ENCODE measurements around the gene RPS6KA2.

RPS6KA2 gene

DNA sequence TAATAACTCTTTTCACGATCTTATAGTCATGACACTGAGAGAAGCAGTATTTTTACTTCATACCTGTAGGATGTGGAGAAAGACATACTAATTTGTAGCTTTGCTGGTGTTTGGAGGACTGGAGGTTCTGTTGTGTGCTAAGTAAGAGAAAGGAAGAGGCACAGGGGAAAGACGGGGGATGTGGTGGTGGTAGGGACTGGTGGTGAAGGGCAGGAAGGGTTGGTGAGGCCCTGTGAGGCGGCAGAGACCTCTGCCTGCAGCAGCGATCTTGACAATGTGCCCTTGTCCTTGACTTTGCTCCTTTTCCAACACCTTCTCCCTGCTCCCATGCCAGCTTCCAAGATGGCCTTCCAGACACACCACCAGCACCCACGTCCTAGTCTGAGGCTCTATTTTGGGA, 211.7 kb downstream of the RPS6KA2 start:
- H3K36me3 ChIP-seq (ENCODE audit: control insufficient read depth, insufficient read depth, low read length): peaks cover 4% of the 10 kb centered on the region
- no peaks in the 10 kb centered on the region for H3K4me1 ChIP-seq (ENCODE audit: control insufficient read depth, insufficient read depth, low read length)
- no peaks in the 10 kb centered on the region for H3K9me3 ChIP-seq (ENCODE audit: control insufficient read depth, low read length)
- H3K4me3 ChIP-seq (ENCODE audit: low read length): no peak overlapping the region
- no peaks in the 10 kb centered on the region for H3K27me3 ChIP-seq (ENCODE audit: control insufficient read depth, insufficient read depth, low read length)
- no peak overlapping the region for H3K9ac ChIP-seq (ENCODE audit: low read length)

DNA sequence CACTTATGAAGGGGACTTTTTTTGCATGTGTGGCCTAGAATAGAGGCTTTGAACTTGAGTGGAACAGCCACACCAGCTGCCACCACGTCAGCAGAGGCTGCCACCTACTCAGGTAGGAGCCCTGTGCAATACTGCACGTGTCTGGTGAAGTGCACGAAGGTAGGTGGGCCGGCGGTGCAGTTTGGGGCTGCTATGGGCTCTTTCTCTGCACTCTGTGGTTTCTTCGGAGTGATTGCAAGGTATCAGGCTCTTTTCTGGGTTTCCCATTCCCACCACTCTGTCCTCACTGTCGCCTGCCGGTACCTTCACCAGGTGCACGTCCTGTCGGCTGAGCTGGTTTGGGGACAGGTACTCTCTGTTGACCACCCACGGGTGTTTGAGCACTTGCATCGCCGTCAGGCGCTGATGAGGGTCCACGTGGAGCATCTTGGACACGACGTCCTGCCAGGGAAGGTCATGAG, 213.5 kb downstream of the RPS6KA2 start:
- Histone ChIP-seq H3K9ac (ENCODE audit: low read length) (no peak overlapping the region), H3K9me3 (ENCODE audit: control insufficient read depth, low read length) (no peaks in the 10 kb centered on the region), H3K4me3 (ENCODE audit: low read length) (no peak overlapping the region), H3K4me1 (ENCODE audit: control insufficient read depth, insufficient read depth, low read length) (no peaks in the 10 kb centered on the region), H3K36me3 (ENCODE audit: control insufficient read depth, insufficient read depth, low read length) (peaks cover 4% of the 10 kb centered on the region), H3K27me3 (ENCODE audit: control insufficient read depth, insufficient read depth, low read length) (no peaks in the 10 kb centered on the region)

DNA sequence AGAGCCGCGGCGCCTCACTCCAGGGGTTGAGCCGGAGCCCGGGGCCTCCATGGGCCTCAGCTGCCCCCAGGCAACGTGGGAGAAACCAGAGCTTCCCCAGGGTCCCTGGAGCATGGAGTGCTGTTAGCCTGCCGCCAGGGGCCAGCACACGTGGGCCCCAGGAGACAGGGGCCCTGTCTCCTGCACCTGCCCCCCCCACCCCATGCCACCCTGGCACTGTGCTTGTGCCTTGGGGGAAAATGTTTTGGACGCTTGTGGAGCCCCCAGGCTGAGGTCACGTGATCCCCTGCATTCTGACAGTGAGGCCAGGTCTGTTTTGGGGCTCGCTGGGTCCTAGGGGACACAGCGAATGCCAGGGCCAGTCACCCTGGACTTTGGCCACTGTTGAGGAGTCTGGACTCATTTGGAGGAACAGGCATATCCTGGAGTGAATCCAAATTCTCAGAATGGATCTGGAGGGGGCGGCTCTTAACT, 214.1 kb downstream of the RPS6KA2 start:
- no peaks in the 10 kb centered on the region for H3K27me3 ChIP-seq (ENCODE audit: control insufficient read depth, insufficient read depth, low read length)
- no peak overlapping the region for H3K4me3 ChIP-seq (ENCODE audit: low read length)
- H3K36me3 ChIP-seq (ENCODE audit: control insufficient read depth, insufficient read depth, low read length): peaks cover 4% of the 10 kb centered on the region
- no peak overlapping the region for H3K9ac ChIP-seq (ENCODE audit: low read length)
- no peaks in the 10 kb centered on the region for H3K9me3 ChIP-seq (ENCODE audit: control insufficient read depth, low read length)
- no peaks in the 10 kb centered on the region for H3K4me1 ChIP-seq (ENCODE audit: control insufficient read depth, insufficient read depth, low read length)

GRCh38 chr6:166412156-166412910, 214.7 kb downstream of the RPS6KA2 start:
- H3K4me3 ChIP-seq (ENCODE audit: low read length): no peak overlapping the region
- H3K27me3 ChIP-seq (ENCODE audit: control insufficient read depth, insufficient read depth, low read length): no peaks in the 10 kb centered on the region
- H3K36me3 ChIP-seq (ENCODE audit: control insufficient read depth, insufficient read depth, low read length): peaks cover 4% of the 10 kb centered on the region
- no peak overlapping the region for H3K9ac ChIP-seq (ENCODE audit: low read length)
- H3K9me3 ChIP-seq (ENCODE audit: control insufficient read depth, low read length): no peaks in the 10 kb centered on the region
- no peaks in the 10 kb centered on the region for H3K4me1 ChIP-seq (ENCODE audit: control insufficient read depth, insufficient read depth, low read length)

DNA sequence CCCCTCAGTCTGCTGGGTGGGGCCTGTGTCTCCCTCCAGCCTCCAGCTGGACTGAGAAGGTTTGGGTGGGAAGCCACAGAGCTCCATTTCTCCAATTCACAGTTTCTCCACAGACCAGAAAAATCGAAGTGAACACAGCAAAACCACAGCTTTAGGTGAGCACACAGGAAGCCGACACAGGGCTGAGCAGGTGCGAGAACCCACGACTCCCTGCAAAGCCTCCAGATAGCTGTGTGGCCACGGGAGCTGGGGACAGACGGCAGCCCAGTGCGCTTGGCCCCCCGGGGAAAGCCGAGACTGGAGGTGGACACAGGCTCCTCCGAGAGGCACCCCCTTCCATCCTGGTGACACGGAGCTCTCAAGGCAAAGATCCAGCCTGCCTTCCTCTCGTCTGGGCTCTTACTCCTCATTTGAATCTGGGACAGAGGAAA, 215.3 kb downstream of the RPS6KA2 start:
- Histone ChIP-seq H3K9me3 (ENCODE audit: control insufficient read depth, low read length) (no peaks in the 10 kb centered on the region), H3K4me3 (ENCODE audit: low read length) (no peak overlapping the region), H3K27me3 (ENCODE audit: control insufficient read depth, insufficient read depth, low read length) (no peaks in the 10 kb centered on the region), H3K9ac (ENCODE audit: low read length) (no peak overlapping the region), H3K4me1 (ENCODE audit: control insufficient read depth, insufficient read depth, low read length) (no peaks in the 10 kb centered on the region), H3K36me3 (ENCODE audit: control insufficient read depth, insufficient read depth, low read length) (peaks cover 4% of the 10 kb centered on the region)

- Histone ChIP-seq H3K36me3 (ENCODE audit: control insufficient read depth, insufficient read depth, low read length) (peaks cover 4% of the 10 kb centered on the region), H3K4me1 (ENCODE audit: control insufficient read depth, insufficient read depth, low read length) (no peaks in the 10 kb centered on the region), H3K9me3 (ENCODE audit: control insufficient read depth, low read length) (no peaks in the 10 kb centered on the region), H3K27me3 (ENCODE audit: control insufficient read depth, insufficient read depth, low read length) (no peaks in the 10 kb centered on the region), H3K4me3 (ENCODE audit: low read length) (no peak overlapping the region), H3K9ac (ENCODE audit: low read length) (no peak overlapping the region)
Measured at GRCh38 chr6:166411271-166411670, 215.8 kb downstream of the RPS6KA2 start.

- Histone ChIP-seq H3K9ac (ENCODE audit: low read length) (no peak overlapping the region), H3K27me3 (ENCODE audit: control insufficient read depth, insufficient read depth, low read length) (no peaks in the 10 kb centered on the region), H3K9me3 (ENCODE audit: control insufficient read depth, low read length) (no peaks in the 10 kb centered on the region)
Measured at GRCh38 chr6:166410426-166410935, 216.6 kb downstream of the RPS6KA2 start.

GRCh38 chr6:166408936-166409755, 217.9 kb downstream of the RPS6KA2 start:
- Histone ChIP-seq H3K9ac (ENCODE audit: low read length) (no peak overlapping the region), H3K4me1 (ENCODE audit: control insufficient read depth, insufficient read depth, low read length) (no peaks in the 10 kb centered on the region), H3K4me3 (ENCODE audit: low read length) (no peak overlapping the region), H3K36me3 (ENCODE audit: control insufficient read depth, insufficient read depth, low read length) (peaks cover 4% of the 10 kb centered on the region), H3K27me3 (ENCODE audit: control insufficient read depth, insufficient read depth, low read length) (no peaks in the 10 kb centered on the region), H3K9me3 (ENCODE audit: control insufficient read depth, low read length) (no peaks in the 10 kb centered on the region)

More at GRCh38 chr6:166410426-166410935, 216.6 kb downstream of the RPS6KA2 start:
- H3K36me3 ChIP-seq (ENCODE audit: control insufficient read depth, insufficient read depth, low read length): peaks cover 4% of the 10 kb centered on the region
- H3K4me3 ChIP-seq (ENCODE audit: low read length): no peak overlapping the region
- no peaks in the 10 kb centered on the region for H3K4me1 ChIP-seq (ENCODE audit: control insufficient read depth, insufficient read depth, low read length)

DNA sequence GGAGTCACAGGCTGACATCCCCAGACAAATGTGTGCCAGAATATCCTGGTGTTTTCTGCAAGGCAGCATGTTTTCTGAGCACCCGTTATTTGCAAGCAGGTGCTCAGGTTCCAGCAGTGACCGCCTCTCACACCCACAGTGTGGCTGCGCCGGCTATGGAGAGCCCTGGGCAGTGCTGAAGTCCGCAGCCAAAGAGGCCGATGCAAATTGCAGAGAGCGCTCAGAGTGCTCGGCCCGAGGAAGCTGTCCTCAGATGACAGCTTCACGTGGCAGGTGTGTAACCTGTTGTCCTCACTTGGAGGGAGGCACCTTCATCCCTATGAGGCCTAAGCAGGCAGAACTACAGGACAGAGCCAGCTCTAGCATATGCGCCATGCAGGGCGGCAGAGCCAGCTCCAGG, 220.9 kb downstream of the RPS6KA2 start:
- no peaks in the 10 kb centered on the region for H3K27me3 ChIP-seq (ENCODE audit: control insufficient read depth, insufficient read depth, low read length)
- H3K9ac ChIP-seq (ENCODE audit: low read length): no peak overlapping the region
- no peaks in the 10 kb centered on the region for H3K36me3 ChIP-seq (ENCODE audit: control insufficient read depth, insufficient read depth, low read length)
- no peaks in the 10 kb centered on the region for H3K9me3 ChIP-seq (ENCODE audit: control insufficient read depth, low read length)
- H3K4me3 ChIP-seq (ENCODE audit: low read length): no peak overlapping the region
- no peaks in the 10 kb centered on the region for H3K4me1 ChIP-seq (ENCODE audit: control insufficient read depth, insufficient read depth, low read length)

GRCh38 chr6:166405386-166405785, 221.7 kb downstream of the RPS6KA2 start:
- no peaks in the 10 kb centered on the region for H3K36me3 ChIP-seq (ENCODE audit: control insufficient read depth, insufficient read depth, low read length)
- H3K9ac ChIP-seq (ENCODE audit: low read length): no peak overlapping the region
- H3K27me3 ChIP-seq (ENCODE audit: control insufficient read depth, insufficient read depth, low read length): no peaks in the 10 kb centered on the region
- H3K9me3 ChIP-seq (ENCODE audit: control insufficient read depth, low read length): no peaks in the 10 kb centered on the region
- H3K4me1 ChIP-seq (ENCODE audit: control insufficient read depth, insufficient read depth, low read length): peaks cover 4% of the 10 kb centered on the region
- no peak overlapping the region for H3K4me3 ChIP-seq (ENCODE audit: low read length)

DNA sequence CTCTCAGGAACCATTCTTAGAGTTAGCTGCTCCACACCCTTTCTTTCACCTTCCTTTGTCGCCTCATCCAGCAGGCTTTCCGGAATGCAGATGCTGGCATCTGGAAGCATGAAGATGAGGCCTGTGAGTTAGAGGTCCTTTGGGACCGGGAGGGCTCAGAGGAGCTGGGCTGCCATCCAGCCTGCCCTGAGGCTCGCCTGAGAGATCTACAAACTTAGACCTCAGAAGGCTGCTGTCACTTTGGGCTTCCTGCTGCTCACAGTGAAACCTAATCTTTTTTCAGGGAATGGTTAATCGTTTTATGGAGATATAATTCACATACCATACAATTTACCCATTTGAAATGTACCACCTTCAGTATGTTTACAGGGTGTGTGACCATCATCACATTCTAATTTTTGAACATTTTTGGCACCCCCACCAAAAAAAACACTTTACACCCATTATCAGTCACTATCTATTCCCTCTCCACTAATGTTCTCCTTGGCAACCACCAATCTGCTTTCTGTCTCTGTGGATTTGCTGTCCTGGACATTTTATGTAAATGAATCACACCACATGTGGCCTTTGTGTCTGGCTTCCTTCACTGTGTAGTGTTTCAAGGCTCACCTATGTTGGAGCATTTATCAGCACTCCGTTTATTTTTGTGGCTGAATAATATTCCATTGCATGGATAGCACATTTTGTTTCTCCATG, 224.3 kb downstream of the RPS6KA2 start:
- Histone ChIP-seq H3K9ac (ENCODE audit: low read length) (no peak overlapping the region), H3K36me3 (ENCODE audit: control insufficient read depth, insufficient read depth, low read length) (no peaks in the 10 kb centered on the region), H3K4me3 (ENCODE audit: low read length) (no peak overlapping the region), H3K4me1 (ENCODE audit: control insufficient read depth, insufficient read depth, low read length) (peaks cover 4% of the 10 kb centered on the region), H3K9me3 (ENCODE audit: control insufficient read depth, low read length) (no peaks in the 10 kb centered on the region), H3K27me3 (ENCODE audit: control insufficient read depth, insufficient read depth, low read length) (no peaks in the 10 kb centered on the region)
